ENCODE results near the gene FOXC1.

The FOXC1 gene

GRCh38 chr6:1584996-1585668, 24.6 kb upstream of the FOXC1 start:
- no peak for DNase-seq

GRCh38 chr6:1585669-1586049, 24.1 kb upstream of the FOXC1 start:
- DNase-seq: no peak

GRCh38 chr6:1586256-1586655, 23.5 kb upstream of the FOXC1 start:
- DNase-seq: no peak

GRCh38 chr6:1586861-1587450, 22.8 kb upstream of the FOXC1 start:
- no peak for DNase-seq

- no peak for DNase-seq
These were observed 22.2 kb upstream of the FOXC1 start for GRCh38 chr6:1587546-1587945.

GRCh38 chr6:1587977-1588376, 21.7 kb upstream of the FOXC1 start:
- no peak for DNase-seq

GRCh38 chr6:1589208-1589607, 20.5 kb upstream of the FOXC1 start:
- no peak for DNase-seq

GRCh38 chr6:1590580-1590979, 19.1 kb upstream of the FOXC1 start:
- DNase-seq: no peak

- DNase-seq: no peak
These were observed 18.5 kb upstream of the FOXC1 start for GRCh38 chr6:1591243-1591642.

GRCh38 chr6:1591926-1592325, 17.8 kb upstream of the FOXC1 start:
- DNase-seq: no peak

GRCh38 chr6:1592852-1593251, 16.9 kb upstream of the FOXC1 start:
- DNase-seq: no peak

- DNase-seq: no peak
These were observed 16.3 kb upstream of the FOXC1 start for GRCh38 chr6:1593286-1593957.

GRCh38 chr6:1593958-1594314, 15.8 kb upstream of the FOXC1 start:
- no peak for DNase-seq

- DNase-seq: no peak
These were observed 15.1 kb upstream of the FOXC1 start for GRCh38 chr6:1594445-1595200.

GRCh38 chr6:1595271-1596087, 14.2 kb upstream of the FOXC1 start:
- no peak for DNase-seq

GRCh38 chr6:1596088-1596852, 13.4 kb upstream of the FOXC1 start:
- DNase-seq: peak; percentile 73

GRCh38 chr6:1597121-1597744, 12.5 kb upstream of the FOXC1 start:
- DNase-seq: peak; percentile 63

GRCh38 chr6:1597924-1598323, 11.8 kb upstream of the FOXC1 start:
- DNase-seq: no peak

GRCh38 chr6:1598433-1598832, 11.3 kb upstream of the FOXC1 start:
- no peak for DNase-seq

- DNase-seq: no peak
These were observed 10.8 kb upstream of the FOXC1 start for GRCh38 chr6:1598886-1599285.

- no peak for DNase-seq
These were observed 10.2 kb upstream of the FOXC1 start for GRCh38 chr6:1599469-1599868.

Data from NCI-H82 (cell line).